PC-3 (cell line): ENCODE results near the gene KLHDC8A. TPM values are rescaled to one million over a fixed set of nuclear protein-coding genes. Genes with fewer than 3 reads are reported as not detected.

Experiments used
- ATAC-seq: fragments of 200-7000 bp; cut with Tn5 transposase; 2 replicates; pipeline ENCODE4 v1.9.1; 2020; ENCODE audit warnings: mild to moderate bottlenecking, moderate library complexity
- BruUV-seq: library from RNA; stranded (reverse); fragments of 400-500 nt; replicated peaks from 2 replicates; lab custom pipeline; 2021; lab: Mats Ljungman, UMichigan
- CTCF ChIA-PET: fragments of 300-600 bp; sonication (Branson Sonifier 250); formaldehyde crosslinking; loops from one replicate; lab custom pipeline; 2022; ENCODE audit warnings: antibody characterized with exemption; lab: Charles Lee
- POLR2A ChIA-PET: fragments of 300-600 bp; sonication (Branson Sonifier 250); formaldehyde crosslinking; loops from one replicate; lab custom pipeline; 2022; ENCODE audit warnings: antibody characterized with exemption; ENCODE audit not compliant: unreplicated experiment; lab: Charles Lee
- DNase-seq: peaks from one replicate; pipeline ENCODE4 v3.0.0-alpha.2; 2015
- H2AFZ ChIP-seq: fragments of 300-600 bp; sonication (generic); 2 replicates; pipeline ENCODE4 v1.6.0; 2016; ENCODE audit warnings: antibody characterized with exemption, low read length
- H3F3A ChIP-seq: fragments of 300-600 bp; sonication (generic); one replicate; pipeline ENCODE4 v1.6.0; 2017; ENCODE audit warnings: antibody characterized with exemption, low read length, control low read depth, mild to moderate bottlenecking; ENCODE audit not compliant: unreplicated experiment
- H3K27ac ChIP-seq: fragments of 300-600 bp; sonication (generic); 2 replicates; pipeline ENCODE4 v1.5.1; 2016; ENCODE audit warnings: mild to moderate bottlenecking, low read length
- H3K27me3 ChIP-seq: fragments of 300-600 bp; sonication (generic); 2 replicates; pipeline ENCODE4 v1.6.1; 2016; ENCODE audit warnings: low read length, mixed read lengths
- H3K36me3 ChIP-seq: fragments of 300-600 bp; sonication (generic); 2 replicates; pipeline ENCODE4 v1.6.1; 2016; ENCODE audit warnings: low read depth, mixed run types, low read length, mixed read lengths
- H3K4me1 ChIP-seq: fragments of 300-600 bp; sonication (generic); 2 replicates; pipeline ENCODE4 v1.5.1; 2016; ENCODE audit warnings: low read length; ENCODE audit not compliant: insufficient read depth
- H3K4me2 ChIP-seq: fragments of 300-600 bp; sonication (generic); 2 replicates; pipeline ENCODE4 v1.6.0; 2016; ENCODE audit warnings: low read length
- H3K4me3 ChIP-seq: fragments of 300-600 bp; sonication (generic); 2 replicates; pipeline ENCODE4 v1.5.1; 2016; ENCODE audit warnings: mild to moderate bottlenecking, low read length, mixed read lengths
- H3K79me2 ChIP-seq: fragments of 300-600 bp; sonication (generic); 2 replicates; pipeline ENCODE4 v1.6.1; 2017; ENCODE audit warnings: low read length, mixed read lengths
- H3K9ac ChIP-seq: fragments of 300-600 bp; sonication (generic); 2 replicates; pipeline ENCODE4 v1.6.0; 2016; ENCODE audit warnings: mild to moderate bottlenecking, low read length
- H3K9me2 ChIP-seq: fragments of 300-600 bp; sonication (generic); replicated peaks from 2 replicates; pipeline ENCODE4 v1.6.1; 2016; ENCODE audit warnings: mixed run types, low read length, mixed read lengths
- H3K9me3 ChIP-seq: fragments of 300-600 bp; sonication (generic); 2 replicates; pipeline ENCODE4 v1.6.1; 2016; ENCODE audit warnings: low read length, mixed read lengths
- H4K20me1 ChIP-seq: fragments of 300-600 bp; sonication (generic); 2 replicates; pipeline ENCODE4 v1.6.1; 2016; ENCODE audit warnings: low read length, mixed read lengths
- CTCF ChIP-seq: fragments of 300-600 bp; sonication (generic); conservative IDR thresholded peaks from 2 replicates; pipeline ENCODE4 v1.5.1; 2017; ENCODE audit warnings: antibody characterized with exemption, low read depth, mild to moderate bottlenecking, low read length
- EZH2 ChIP-seq: fragments of 300-600 bp; sonication (generic); IDR thresholded peaks from one replicate; pipeline ENCODE4 v1.6.1; 2017; ENCODE audit warnings: antibody characterized with exemption, mild to moderate bottlenecking, low read length; ENCODE audit not compliant: unreplicated experiment
- EZH2phosphoT487 ChIP-seq: fragments of 300-600 bp; sonication (generic); IDR thresholded peaks from 2 replicates; pipeline ENCODE4 v1.6.1; 2018; ENCODE audit warnings: mild to moderate bottlenecking, antibody characterized with exemption, low read length, borderline replicate concordance
- intact Hi-C: fragments of 100-400 bp; cut with micrococcal nuclease; formaldehyde crosslinking; loops from 2 replicates; pipeline ENCODE4 v1.9.0; 2023
- total RNA-seq: library from RNA; depleted of rRNA; stranded (reverse); fragments of >200 nt; gene quantifications from 2 replicates; pipeline ENCODE4 v1.2.3, GENCODE V29; 2014

KLHDC8A gene
- total RNA-seq, 1 experiment from 2014 or later, result not detected

GRCh38 chr1:205342986-205343385, 13.7 kb downstream of the KLHDC8A start:
- no peak overlapping the region for H3K4me2 ChIP-seq
- CTCF ChIA-PET, result no interaction called here
- no peaks in the 10 kb centered on the region for H4K20me1 ChIP-seq

GRCh38 chr1:205340676-205341075, 16.0 kb downstream of the KLHDC8A start:
- POLR2A ChIA-PET, result no interaction called here
- CTCF ChIA-PET, result interaction anchor here (1.2 kb wide), 1 partner anchor 13 kb away, joined by 4 read pairs; no protein-coding TSS in a partner anchor
- H3K4me1 ChIP-seq, result peaks cover 6% of the 10 kb centered on the region; the same call in 1 of the 2 replicates
- no peaks in the 10 kb centered on the region for H3K79me2 ChIP-seq
- no peaks in the 10 kb centered on the region for H3F3A ChIP-seq
- no peaks in the 10 kb centered on the region for H3K9me3 ChIP-seq
- no peaks in the 10 kb centered on the region; the same call in 1 of the 2 replicates for H3K36me3 ChIP-seq
- TF ChIP-seq EZH2 (no peak), CTCF (no peak), EZH2phosphoT487 (no peak)
- intact Hi-C loops, result no loop called here
- H3K27me3 ChIP-seq, result peaks cover 10% of the 10 kb centered on the region
- DNase-seq (no peak), ATAC-seq (no peak)
- H3K9me2 ChIP-seq, result no peaks in the 10 kb centered on the region
- no peak overlapping the region for H3K27ac ChIP-seq
- BruUV-seq, result no TSS peak
- H3K4me2 ChIP-seq, result no peak overlapping the region
- no peak overlapping the region for H2AFZ ChIP-seq
- H3K4me3 ChIP-seq, result no peak overlapping the region
- H4K20me1 ChIP-seq, result no peaks in the 10 kb centered on the region
- H3K9ac ChIP-seq, result no peak overlapping the region

More at GRCh38 chr1:205342986-205343385, 13.7 kb downstream of the KLHDC8A start:
- Histone ChIP-seq H3K9me3 (no peaks in the 10 kb centered on the region), H3K4me1 (peaks cover 6% of the 10 kb centered on the region; the same call in 1 of the 2 replicates), H3K27me3 (peaks cover 10% of the 10 kb centered on the region), H3K36me3 (no peaks in the 10 kb centered on the region), H3K4me3 (no peak overlapping the region), H3F3A (no peaks in the 10 kb centered on the region), H2AFZ (no peak overlapping the region), H3K9ac (no peak overlapping the region), H3K27ac (no peak overlapping the region), H3K9me2 (no peaks in the 10 kb centered on the region), H3K79me2 (no peaks in the 10 kb centered on the region)
- POLR2A ChIA-PET, result no interaction called here
- intact Hi-C loops, result no loop called here
- BruUV-seq, result no TSS peak
- no peak for DNase-seq
- no peak for ATAC-seq
- no peak for TF ChIP-seq EZH2
- no peak for TF ChIP-seq CTCF
- TF ChIP-seq EZH2phosphoT487, result no peak

GRCh38 chr1:205339717-205340116, 17.0 kb downstream of the KLHDC8A start:
- CTCF ChIA-PET, result no interaction called here
- H3K27me3 ChIP-seq, result peaks cover 7% of the 10 kb centered on the region

More at GRCh38 chr1:205339717-205340116, 17.0 kb downstream of the KLHDC8A start:
- TF ChIP-seq CTCF (no peak), EZH2phosphoT487 (no peak), EZH2 (no peak)
- Histone ChIP-seq H3K9me2 (no peaks in the 10 kb centered on the region), H3F3A (no peaks in the 10 kb centered on the region), H3K4me3 (no peak overlapping the region), H2AFZ (no peak overlapping the region), H3K9ac (no peak overlapping the region), H3K79me2 (no peaks in the 10 kb centered on the region), H3K36me3 (no peaks in the 10 kb centered on the region; the same call in 1 of the 2 replicates), H3K27ac (no peak overlapping the region), H3K9me3 (no peaks in the 10 kb centered on the region), H4K20me1 (no peaks in the 10 kb centered on the region), H3K4me1 (peaks cover 6% of the 10 kb centered on the region; the same call in 1 of the 2 replicates), H3K4me2 (no peak overlapping the region)
- DNase-seq, result no peak
- no TSS peak for BruUV-seq
- ATAC-seq, result no peak
- intact Hi-C loops, result no loop called here
- POLR2A ChIA-PET, result no interaction called here
